DMS 273 treated with DMSO at 0.1 percent for 48 hours (cell line): ENCODE measurements around the gene PLA2G12A.
"Not testable (repeated sequence)": the region's sequence is repeated elsewhere in the genome, so short reads cannot be mapped to it uniquely, and the experiment has no call there.

Source experiments
- DNase-seq: peaks from one replicate; lab custom pipeline; 2025; lab: John Stamatoyannopoulos, UW

Gene PLA2G12A

DNA sequence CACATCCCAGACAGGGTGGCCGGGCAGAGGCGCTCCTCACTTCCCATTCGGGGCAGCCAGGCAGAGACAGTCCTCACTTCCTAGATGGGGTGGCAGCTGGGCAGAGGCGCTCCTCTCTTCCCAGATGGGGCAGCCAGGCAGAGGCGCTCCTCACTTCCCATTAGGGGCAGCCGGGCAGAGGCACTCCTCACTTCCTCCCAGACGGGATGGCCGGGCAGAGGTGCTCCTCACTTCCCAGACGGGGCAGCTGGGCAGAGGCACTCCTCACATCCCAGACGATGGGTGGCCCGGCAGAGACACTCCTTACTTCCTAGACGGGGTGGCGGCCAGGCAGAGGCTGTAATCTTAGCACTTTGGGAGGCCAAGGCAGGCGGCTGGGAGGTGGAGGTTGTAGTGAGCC is 50.9 kb downstream of the PLA2G12A start:
- DNase-seq: not testable (repeated sequence)

DNA sequence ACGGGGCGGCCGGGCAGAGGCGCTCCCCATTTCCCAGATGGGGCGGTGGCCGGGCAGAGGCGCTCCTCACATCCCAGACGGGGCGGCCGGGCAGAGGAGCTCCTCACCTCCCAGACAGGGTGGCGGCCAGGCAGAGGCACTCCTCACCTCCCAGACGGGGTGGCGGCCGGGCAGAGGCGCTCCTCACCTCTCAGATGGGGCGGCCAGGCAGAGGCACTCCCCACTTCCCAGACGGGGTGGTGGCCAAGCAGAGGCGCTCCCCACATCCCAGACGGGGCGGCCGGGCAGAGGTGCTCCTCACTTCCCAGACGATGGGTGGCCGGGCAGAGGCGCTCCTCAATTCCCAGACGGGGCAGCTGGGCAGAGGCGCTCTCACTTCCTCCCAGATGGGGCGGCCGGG is 51.4 kb downstream of the PLA2G12A start:
- DNase-seq: not testable (repeated sequence)

DNA sequence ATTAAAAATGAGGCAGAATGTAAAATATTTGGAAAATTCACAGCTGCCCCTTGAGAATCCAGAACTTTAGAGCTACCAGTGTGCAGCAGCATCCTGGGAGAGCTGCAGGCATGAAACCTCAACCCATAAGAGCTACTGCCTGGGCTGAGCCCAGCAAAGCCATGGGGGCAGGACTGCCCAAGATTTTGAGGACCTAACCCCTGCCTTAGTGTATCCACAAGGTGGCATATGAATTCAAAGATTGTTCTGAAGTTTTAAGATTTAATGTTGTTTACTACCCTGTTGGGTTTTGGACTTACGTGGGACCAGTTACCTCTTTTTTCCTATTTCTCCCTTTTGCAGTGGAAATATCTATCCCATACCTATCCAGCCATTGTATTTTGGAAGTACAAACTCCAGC is 53.0 kb downstream of the PLA2G12A start:
- no peak for DNase-seq

DNA sequence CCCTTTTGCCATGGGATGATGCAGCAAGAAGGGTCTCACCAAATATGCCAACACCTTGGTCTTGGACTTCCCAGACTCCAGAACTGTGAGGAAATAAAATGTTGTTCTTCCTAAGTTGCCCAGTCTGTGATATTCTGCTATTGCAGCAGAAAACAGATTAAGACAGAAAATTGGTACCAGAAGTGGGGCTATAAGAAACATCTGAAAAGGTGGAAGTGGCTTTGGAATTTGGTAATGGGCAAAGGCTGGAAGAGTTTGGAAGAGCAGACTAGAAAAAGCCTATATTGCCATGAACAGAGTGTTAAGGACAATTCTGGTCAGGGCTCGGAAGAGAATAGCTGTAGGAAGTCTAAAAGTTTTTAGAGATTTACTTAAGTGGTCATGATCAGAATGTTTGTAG is 54.0 kb downstream of the PLA2G12A start:
- no peak for DNase-seq

DNA sequence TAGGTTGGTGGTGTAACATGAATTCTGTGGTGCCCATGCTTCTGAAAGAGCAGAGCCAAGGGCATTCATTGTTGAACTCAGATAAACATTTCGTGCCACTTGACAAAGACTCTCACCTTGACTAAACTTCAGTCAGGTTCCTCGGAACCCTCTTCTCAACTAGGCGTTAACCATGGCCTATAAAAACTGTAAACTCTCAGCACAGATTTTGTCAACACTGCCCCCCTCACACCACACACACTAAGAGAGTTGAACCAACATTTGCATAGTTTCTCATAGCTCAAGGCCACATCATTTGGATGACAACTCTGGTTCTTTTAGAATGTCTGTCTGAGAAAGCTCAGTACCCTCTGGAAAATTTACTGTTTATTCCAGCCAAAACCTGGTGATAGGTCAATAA is 54.7 kb downstream of the PLA2G12A start:
- no peak for DNase-seq

DNA sequence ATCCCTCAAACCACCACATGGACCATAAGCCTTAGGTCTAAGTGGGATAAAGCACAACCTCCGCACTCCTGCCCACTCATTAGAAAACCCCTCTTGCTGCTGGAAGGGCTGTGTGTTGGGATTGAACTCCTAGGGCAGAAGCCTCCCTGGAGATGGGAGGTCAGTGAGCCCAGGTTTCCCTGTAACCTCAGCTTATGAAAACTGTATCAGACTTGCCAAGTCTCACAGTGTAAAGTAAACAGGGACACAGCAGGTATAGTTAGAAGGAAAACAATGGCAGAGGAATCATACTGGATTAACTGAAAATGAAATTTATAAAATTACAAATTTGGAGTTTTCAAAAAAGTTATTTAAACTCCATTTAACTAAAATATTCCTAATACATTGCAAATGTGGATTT is 56.6 kb downstream of the PLA2G12A start:
- no peak for DNase-seq

DNA sequence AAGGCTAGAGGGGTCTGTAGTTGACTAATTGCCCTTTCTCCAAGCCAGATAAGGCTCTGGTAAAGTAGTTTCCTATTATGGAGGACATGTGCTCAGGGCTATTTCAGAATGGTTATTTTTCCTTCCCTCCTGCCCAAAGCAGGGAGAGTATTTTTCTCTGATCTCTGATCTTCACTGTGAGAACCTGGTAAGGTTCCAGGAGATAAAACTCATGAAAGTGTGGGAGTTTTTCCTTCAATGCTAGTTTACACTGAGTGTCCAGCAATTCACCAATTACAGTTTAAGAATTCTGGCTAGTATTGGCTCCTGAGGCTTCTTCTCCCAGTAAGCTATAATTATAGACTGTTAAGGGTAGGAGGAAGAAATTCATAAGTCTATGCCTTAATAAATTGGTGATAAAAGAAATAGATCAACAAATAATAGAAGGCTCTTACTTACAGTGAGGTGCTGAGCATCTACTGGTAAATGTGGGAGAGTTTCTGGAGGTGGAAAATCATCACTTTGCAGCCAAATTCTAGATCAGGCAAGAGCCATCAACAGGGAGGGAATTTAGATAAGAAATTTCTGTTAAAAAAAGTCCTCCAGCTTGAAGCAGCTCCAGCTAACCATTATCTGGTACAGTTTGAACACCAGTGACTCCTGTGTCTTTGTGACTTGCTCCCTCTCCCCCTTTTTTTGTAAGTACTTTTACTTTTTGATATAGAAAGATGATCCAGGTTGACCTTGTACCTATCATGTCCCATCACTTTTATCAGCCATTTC is 57.5 kb downstream of the PLA2G12A start:
- DNase-seq: no peak

DNA sequence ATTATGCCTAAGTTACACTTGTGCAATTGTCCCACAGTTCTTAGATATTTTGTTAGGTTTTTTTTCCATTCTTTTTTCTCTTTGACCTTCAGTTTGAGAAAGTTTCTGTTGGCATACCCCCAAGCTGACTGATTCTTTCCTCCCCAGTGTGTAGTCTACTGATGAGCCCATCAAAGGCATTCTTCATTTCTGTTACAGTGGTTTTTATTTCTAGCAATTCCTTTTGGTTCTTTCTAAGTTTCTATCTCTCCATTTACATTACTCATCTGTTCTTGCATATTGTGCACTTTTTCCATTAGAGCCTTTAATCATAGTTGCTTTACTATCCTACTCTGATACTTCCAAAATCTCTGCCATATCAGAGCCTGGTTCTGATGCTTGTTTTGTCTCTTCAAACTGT is 58.5 kb downstream of the PLA2G12A start:
- no peak for DNase-seq

DNA sequence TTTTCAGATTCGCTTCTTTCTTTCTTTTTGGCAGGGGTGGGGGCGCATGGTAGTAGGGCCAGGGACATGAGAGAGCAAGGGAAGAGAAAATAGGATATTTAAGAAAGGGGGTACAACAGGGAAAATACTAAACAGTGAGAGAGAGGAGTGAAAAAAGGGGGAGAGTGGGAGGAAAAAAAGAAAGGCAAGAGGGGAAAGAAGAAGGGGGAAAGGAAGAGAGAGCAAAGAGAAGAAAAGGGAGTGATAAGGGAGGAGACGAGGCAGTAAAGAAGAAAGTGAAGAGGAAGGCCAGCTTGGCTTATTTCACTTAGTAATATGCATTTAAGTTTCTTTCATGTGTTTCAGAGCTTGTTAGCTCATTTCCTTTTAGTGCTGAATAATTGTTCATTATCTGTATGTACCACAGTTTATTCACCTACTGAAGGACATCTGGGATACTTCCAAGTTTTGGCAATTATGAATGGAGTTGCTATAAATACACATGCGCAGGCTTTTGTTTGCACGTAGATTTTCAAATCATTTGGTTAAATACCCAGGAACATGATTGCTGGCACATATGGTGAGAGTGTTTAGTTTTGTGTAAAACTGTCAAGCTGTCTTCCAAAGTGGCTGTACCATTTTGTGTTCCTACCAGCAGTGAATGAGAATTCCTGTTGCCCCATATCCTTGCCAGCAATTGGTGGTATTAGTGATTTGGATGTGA is 63.9 kb downstream of the PLA2G12A start:
- DNase-seq: no peak

DNA sequence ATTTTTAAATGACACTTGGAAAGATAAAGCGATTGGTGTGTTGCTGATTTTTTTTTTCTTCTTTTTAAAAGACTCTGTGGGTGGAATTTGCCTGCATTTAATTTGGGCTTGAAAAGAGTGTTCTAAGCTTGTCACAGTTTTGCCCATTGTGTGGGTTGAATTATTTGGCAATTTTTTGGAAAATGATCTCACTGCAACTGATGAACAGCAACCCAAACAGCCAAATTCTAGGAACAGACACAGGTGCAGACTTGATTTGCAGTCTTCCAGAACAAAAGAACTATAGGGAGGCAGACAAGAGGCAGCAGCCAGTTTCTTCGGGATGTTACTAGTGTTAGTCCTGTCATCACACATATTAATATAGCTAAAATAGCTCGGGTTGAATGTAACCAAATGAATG is 67.1 kb downstream of the PLA2G12A start:
- DNase-seq: no peak

DNA sequence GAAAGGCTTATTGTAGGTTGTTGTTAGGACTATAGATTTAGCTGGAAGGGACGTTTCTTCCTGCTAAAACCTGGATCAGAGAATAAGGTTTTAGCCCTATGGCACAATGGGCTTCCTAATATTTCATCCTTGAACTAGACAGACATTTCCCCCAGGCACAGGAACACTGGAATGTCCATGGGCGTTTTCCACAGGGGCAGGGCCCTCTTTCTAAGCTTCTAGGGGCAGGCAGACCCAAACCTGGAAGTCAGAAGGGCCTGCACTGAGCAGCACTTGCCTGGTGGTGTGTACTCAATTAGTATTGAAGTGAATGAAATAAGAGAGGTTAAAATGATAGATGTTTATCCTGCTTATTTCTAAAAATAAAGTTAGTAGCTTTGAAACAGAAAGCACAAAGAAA is 67.8 kb downstream of the PLA2G12A start:
- no peak for DNase-seq
